GM19468 (cell line): ENCODE data around the gene PGS1.

Source experiments
- ATAC-seq: cut with Tn5 transposase; IDR thresholded peaks from one replicate; pipeline ENCODE4 v1.9.1; 2021; ENCODE audit warnings: mild to moderate bottlenecking, moderate library complexity, moderate number of reproducible peaks; ENCODE audit not compliant: unreplicated experiment; ENCODE audit errors: extremely low read depth

PGS1 gene

GRCh38 chr17:78437508-78438169 lies 59.2 kb downstream of the PGS1 start:
- no peak for ATAC-seq

- ATAC-seq, result no peak
These were observed 59.8 kb downstream of the PGS1 start for GRCh38 chr17:78438271-78438691.

- no peak for ATAC-seq
These were observed 60.4 kb downstream of the PGS1 start for GRCh38 chr17:78438694-78439325.

- no peak for ATAC-seq
These were observed 63.0 kb downstream of the PGS1 start for GRCh38 chr17:78441271-78441971.

GRCh38 chr17:78442648-78443218 lies 64.3 kb downstream of the PGS1 start:
- ATAC-seq, result no peak

- no peak for ATAC-seq
These were observed 65.9 kb downstream of the PGS1 start for GRCh38 chr17:78444392-78444791.

- ATAC-seq, result no peak
These were observed 68.4 kb downstream of the PGS1 start for GRCh38 chr17:78446833-78447232.

- ATAC-seq, result no peak
These were observed 70.0 kb downstream of the PGS1 start for GRCh38 chr17:78448356-78448993.

GRCh38 chr17:78449983-78450595 lies 71.6 kb downstream of the PGS1 start:
- ATAC-seq, result no peak

- no peak for ATAC-seq
These were observed 72.4 kb downstream of the PGS1 start for GRCh38 chr17:78450696-78451345.

GRCh38 chr17:78451753-78452152 lies 73.3 kb downstream of the PGS1 start:
- no peak for ATAC-seq

GRCh38 chr17:78454346-78454745 lies 75.9 kb downstream of the PGS1 start:
- ATAC-seq, result no peak

GRCh38 chr17:78458091-78458490 lies 79.6 kb downstream of the PGS1 start:
- ATAC-seq, result no peak

- no peak for ATAC-seq
These were observed 80.4 kb downstream of the PGS1 start for GRCh38 chr17:78458736-78459335.

- no peak for ATAC-seq
These were observed 81.2 kb downstream of the PGS1 start for GRCh38 chr17:78459696-78460095.

GRCh38 chr17:78460176-78460675 lies 81.8 kb downstream of the PGS1 start:
- no peak for ATAC-seq

- ATAC-seq, result no peak
These were observed 82.7 kb downstream of the PGS1 start for GRCh38 chr17:78460951-78461798.

- no peak for ATAC-seq
These were observed 83.3 kb downstream of the PGS1 start for GRCh38 chr17:78461799-78462053.

- ATAC-seq, result no peak
These were observed 83.7 kb downstream of the PGS1 start for GRCh38 chr17:78462148-78462547.
